H1 (cell line): ENCODE measurements around the gene GNB1L. TPM values are rescaled to one million over a fixed set of nuclear protein-coding genes. Genes with fewer than 3 reads are reported as not detected.

ENCODE experiments used
- CTCF ChIA-PET: fragments of 300-600 bp; sonication (Branson Sonifier 250); formaldehyde crosslinking; loops from one replicate; lab custom pipeline; 2021; ENCODE audit not compliant: partially characterized antibody; lab: Charles Lee
- POLR2A ChIA-PET: fragments of 300-600 bp; sonication (Branson Sonifier 250); formaldehyde crosslinking; loops from one replicate; lab custom pipeline; 2021; ENCODE audit warnings: inconsistent platforms; ENCODE audit not compliant: partially characterized antibody; lab: Charles Lee
- DNase-seq, 2 experiments: peaks; one replicate each; pipeline versions ENCODE4 v3.0.0 to v3.0.0-alpha.2; 2010 to 2022; ENCODE audit warnings: low spot score in 2 of 2, low read depth in 1 of 2, mixed read lengths in 1 of 2
- FAIRE-seq: peaks from 2 replicates; lab custom pipeline; 2011; peaks lifted over from hg19 to GRCh38; lab: Jason Lieb, UNC
- H2AFZ ChIP-seq: 2 replicates; pipeline ENCODE4 v1.8.1; 2012; ENCODE audit warnings: low read length, inconsistent platforms
- H2AK5ac ChIP-seq: 2 replicates; pipeline ENCODE4 v1.6.1; 2013; ENCODE audit warnings: low read depth, low read length
- H2BK120ac ChIP-seq: replicated peaks from 2 replicates; pipeline ENCODE3; 2013; ENCODE audit warnings: low read depth, low read length, inconsistent platforms
- H2BK12ac ChIP-seq: 2 replicates; pipeline ENCODE4 v1.6.1; 2013; ENCODE audit warnings: low read depth, low read length
- H2BK15ac ChIP-seq: 2 replicates; pipeline ENCODE4 v1.6.1; 2013; ENCODE audit warnings: low read length
- H2BK20ac ChIP-seq: 2 replicates; pipeline ENCODE4 v1.6.1; 2013; ENCODE audit warnings: low read length
- H2BK5ac ChIP-seq: 2 replicates; pipeline ENCODE4 v1.6.1; 2013; ENCODE audit warnings: low read depth, low read length
- H3K14ac ChIP-seq: 2 replicates; pipeline ENCODE4 v1.6.1; 2013; ENCODE audit warnings: inconsistent platforms; ENCODE audit not compliant: insufficient read length
- H3K18ac ChIP-seq: 2 replicates; pipeline ENCODE4 v1.6.1; 2013; ENCODE audit warnings: low read length; ENCODE audit errors: extremely low read depth
- H3K23ac ChIP-seq: 2 replicates; pipeline ENCODE4 v1.6.1; 2013; ENCODE audit warnings: inconsistent platforms; ENCODE audit not compliant: insufficient read length
- H3K23me2 ChIP-seq: 2 replicates; pipeline ENCODE4 v1.6.1; 2013; ENCODE audit warnings: low read depth, low read length
- H3K27ac ChIP-seq: 2 replicates; pipeline ENCODE4 v1.6.1; 2011; ENCODE audit warnings: low read depth, low read length, inconsistent platforms
- H3K27me3 ChIP-seq, 4 experiments: replicated peaks in 1 of 4; 1 replicate in 1 of 4; 2 replicates in 3 of 4; pipeline versions ENCODE4 v1.6.1 to v1.8.1; 2011 to 2013; ENCODE audit warnings: low read length in 3 of 4, mild to moderate bottlenecking in 3 of 4, inconsistent platforms in 2 of 4, mixed read lengths in 2 of 4, moderate library complexity in 1 of 4; ENCODE audit not compliant: control insufficient read depth in 3 of 4, insufficient read depth in 3 of 4; ENCODE audit errors: extremely low read depth in 1 of 4
- H3K36me3 ChIP-seq, 4 experiments: 2 replicates each; pipeline versions ENCODE4 v1.6.1 to v1.8.1; 2011 to 2013; ENCODE audit warnings: mild to moderate bottlenecking in 4 of 4, low read length in 3 of 4, moderate library complexity in 2 of 4, control low read depth in 1 of 4, inconsistent platforms in 1 of 4; ENCODE audit not compliant: insufficient read depth in 4 of 4, control insufficient read depth in 2 of 4
- H3K4ac ChIP-seq: replicated peaks from 2 replicates; pipeline ENCODE3; 2013; ENCODE audit warnings: low read length, low read depth, mixed read lengths, inconsistent platforms; ENCODE audit not compliant: insufficient read length
- H3K4me1 ChIP-seq, 4 experiments: replicated peaks in 1 of 4; 1 replicate in 1 of 4; 2 replicates in 3 of 4; pipeline versions ENCODE4 v1.6.1 to v1.8.1; 2011 to 2013; ENCODE audit warnings: low read length in 3 of 4, inconsistent platforms in 2 of 4, mixed read lengths in 1 of 4; ENCODE audit not compliant: insufficient read depth in 4 of 4, control insufficient read depth in 3 of 4
- H3K4me2 ChIP-seq, 2 experiments: 2 replicates each; pipeline versions ENCODE4 v1.6.1 to v1.8.1; 2011 to 2013; ENCODE audit warnings: low read depth in 2 of 2, low read length in 2 of 2, control low read depth in 1 of 2, inconsistent platforms in 1 of 2, mild to moderate bottlenecking in 1 of 2; ENCODE audit not compliant: insufficient read depth in 1 of 2
- H3K4me3 ChIP-seq, 4 experiments: fragments of 200-600, 300-600 bp in 1 of 4; sonication (generic), shearing (Covaris generic), sonication (Bioruptor Twin) in 1 of 4; 2 replicates each; pipeline versions ENCODE4 v1.5.1 to v1.8.1; 2011 to 2016; ENCODE audit warnings: low read length in 4 of 4, low read depth in 3 of 4, control low read depth in 2 of 4, inconsistent platforms in 2 of 4, mild to moderate bottlenecking in 2 of 4, mixed read lengths in 1 of 4, moderate library complexity in 1 of 4; ENCODE audit not compliant: insufficient read depth in 2 of 4; ENCODE audit errors: extremely low read depth in 1 of 4
- H3K56ac ChIP-seq: replicated peaks from 2 replicates; pipeline ENCODE3; 2013; ENCODE audit warnings: low read depth, mild to moderate bottlenecking, mixed read lengths, low read length, inconsistent platforms; ENCODE audit not compliant: insufficient read length
- H3K79me1 ChIP-seq: 2 replicates; pipeline ENCODE4 v1.6.1; 2013; ENCODE audit warnings: low read depth, low read length, control low read depth
- H3K79me2 ChIP-seq, 2 experiments: 2 replicates each; pipeline versions ENCODE4 v1.6.1 to v1.8.1; 2012 to 2013; ENCODE audit warnings: low read length in 2 of 2, mild to moderate bottlenecking in 2 of 2, inconsistent platforms in 1 of 2; ENCODE audit not compliant: insufficient read depth in 2 of 2, control insufficient read depth in 1 of 2
- H3K9ac ChIP-seq, 4 experiments: replicated peaks in 1 of 4; 1 replicate in 1 of 4; 2 replicates in 3 of 4; pipeline versions ENCODE4 v1.6.1 to v1.8.1; 2011 to 2013; ENCODE audit warnings: low read depth in 3 of 4, low read length in 3 of 4, control low read depth in 2 of 4, mild to moderate bottlenecking in 2 of 4, moderate library complexity in 2 of 4, inconsistent platforms in 1 of 4; ENCODE audit errors: extremely low read depth in 1 of 4
- H3K9me3 ChIP-seq, 2 experiments: 2 replicates each; pipeline versions ENCODE4 v1.6.1 to v1.8.1; 2012 to 2013; ENCODE audit warnings: mild to moderate bottlenecking in 2 of 2, moderate library complexity in 2 of 2, control low read depth in 1 of 2, inconsistent platforms in 1 of 2, low read depth in 1 of 2, low read length in 1 of 2, mixed read lengths in 1 of 2; ENCODE audit not compliant: insufficient read depth in 2 of 2
- H4K20me1 ChIP-seq, 2 experiments: replicated peaks in 1 of 2; 2 replicates each; pipeline versions ENCODE3 to v1.8.1; 2011 to 2013; ENCODE audit warnings: inconsistent platforms in 2 of 2, low read length in 2 of 2, mild to moderate bottlenecking in 1 of 2; ENCODE audit not compliant: insufficient read depth in 2 of 2, control insufficient read depth in 1 of 2
- H4K5ac ChIP-seq: 2 replicates; pipeline ENCODE4 v1.6.1; 2013; ENCODE audit warnings: low read length, low read depth, mixed read lengths, inconsistent platforms; ENCODE audit not compliant: insufficient read length
- H4K8ac ChIP-seq: 2 replicates; pipeline ENCODE4 v1.8.0; 2013; ENCODE audit warnings: mild to moderate bottlenecking, moderate library complexity, low read length, inconsistent platforms; ENCODE audit not compliant: insufficient read depth; ENCODE audit errors: extremely low read depth
- H4K91ac ChIP-seq: replicated peaks from 2 replicates; pipeline ENCODE3; 2013; ENCODE audit warnings: low read length, mixed read lengths, inconsistent platforms; ENCODE audit not compliant: insufficient read length
- ATF3 ChIP-seq: IDR thresholded peaks from 2 replicates; pipeline ENCODE4 v1.6.1; 2011; ENCODE audit warnings: low read depth, mild to moderate bottlenecking, low read length; ENCODE audit not compliant: insufficient read depth
- EGR1 ChIP-seq: IDR thresholded peaks from 2 replicates; pipeline ENCODE4 v1.6.1; 2011; ENCODE audit warnings: low read depth, low read length, borderline replicate concordance
- EP300 ChIP-seq, 2 experiments: IDR thresholded peaks; 1 replicate in 1 of 2; 2 replicates in 1 of 2; pipeline ENCODE4 v1.6.1; 2011 to 2012; ENCODE audit warnings: low read depth in 2 of 2, low read length in 2 of 2, mild to moderate bottlenecking in 2 of 2, borderline replicate concordance in 1 of 2, inconsistent platforms in 1 of 2, moderate library complexity in 1 of 2
- KDM4A ChIP-seq: IDR thresholded peaks from one replicate; pipeline ENCODE4 v1.7.1; 2012; ENCODE audit warnings: low read depth, mild to moderate bottlenecking, moderate library complexity, low read length, inconsistent platforms; ENCODE audit not compliant: severe bottlenecking
- POLR2A ChIP-seq, 2 experiments: IDR thresholded peaks; 1 replicate in 1 of 2; 2 replicates in 1 of 2; pipeline ENCODE4 v1.6.1; 2011; ENCODE audit warnings: low read depth in 2 of 2, low read length in 2 of 2, mild to moderate bottlenecking in 2 of 2; ENCODE audit errors: control extremely low read depth in 1 of 2
- RNF2 ChIP-seq: fragments of 200-900, 300-1000 bp; sonication (generic); IDR thresholded peaks from 2 replicates; pipeline ENCODE4 v1.7.1; 2016; ENCODE audit warnings: borderline replicate concordance, low read depth, mild to moderate bottlenecking, antibody characterized with exemption, low read length; ENCODE audit not compliant: poor library complexity, severe bottlenecking; ENCODE audit errors: missing control alignments
- SP1 ChIP-seq: IDR thresholded peaks from 2 replicates; pipeline ENCODE4 v1.6.1; 2011; ENCODE audit warnings: low read depth, low read length
- SRF ChIP-seq: IDR thresholded peaks from 2 replicates; pipeline ENCODE4 v1.6.1; 2011; ENCODE audit warnings: mild to moderate bottlenecking, low read depth, low read length, moderate library complexity
- WGBS, 2 experiments: shearing (Covaris generic) in 1 of 2; methylation state at CpG; one replicate each; pipeline versions ENCODE4 v1.1.6 to v1.1.7; 2013 to 2015; ENCODE audit warnings: low lambda C conversion rate in 2 of 2, mixed read lengths in 2 of 2, inconsistent platforms in 1 of 2, low coverage in 1 of 2, missing lambda C conversion rate in 1 of 2; ENCODE audit not compliant: insufficient replicate concordance in 2 of 2, insufficient coverage in 1 of 2, insufficient read length in 1 of 2; ENCODE audit errors: extremely low coverage in 1 of 2, missing lambda C conversion rate in 1 of 2; 5-methylcytosine and 5-hydroxymethylcytosine counted together
- polyA plus RNA-seq, 7 experiments: library from polyadenylated mRNA; depleted of rRNA in 3 of 7; stranded (reverse) in 5 of 7; unstranded in 2 of 7; fragments of >200 nt in 5 of 7; fragments of 200-250 nt in 2 of 7; gene quantifications; 1 replicate in 5 of 7; 2 replicates in 1 of 7; 4 replicates in 1 of 7; pipeline versions ENCODE4 v1.2.1 to v1.2.3, GENCODE V29; 2011 to 2013; ENCODE audit warnings: missing spikeins in 2 of 7, mixed read lengths in 2 of 7
- total RNA-seq: library from RNA; stranded (reverse); fragmentation: NEBNext Ultra II Directional; extraction: Animal tissue kit (Norgen Biotek cat#: 25700); gene quantifications from 2 replicates; pipeline ENCODE4 v1.2.1, GENCODE V29; 2021
- TF ChIP-seq, protein P1 (sequence below): IDR thresholded peaks from 2 replicates; pipeline ENCODE4 v1.6.1; 2012; ENCODE audit warnings: low read length, inconsistent platforms

The GNB1L gene
- total and polyA plus RNA-seq, 2 of the 8 experiments (the other 6 are each of a cell fraction or from before 2014, with no cell fraction given), result 14.0 to 15.6 TPM

DNA sequence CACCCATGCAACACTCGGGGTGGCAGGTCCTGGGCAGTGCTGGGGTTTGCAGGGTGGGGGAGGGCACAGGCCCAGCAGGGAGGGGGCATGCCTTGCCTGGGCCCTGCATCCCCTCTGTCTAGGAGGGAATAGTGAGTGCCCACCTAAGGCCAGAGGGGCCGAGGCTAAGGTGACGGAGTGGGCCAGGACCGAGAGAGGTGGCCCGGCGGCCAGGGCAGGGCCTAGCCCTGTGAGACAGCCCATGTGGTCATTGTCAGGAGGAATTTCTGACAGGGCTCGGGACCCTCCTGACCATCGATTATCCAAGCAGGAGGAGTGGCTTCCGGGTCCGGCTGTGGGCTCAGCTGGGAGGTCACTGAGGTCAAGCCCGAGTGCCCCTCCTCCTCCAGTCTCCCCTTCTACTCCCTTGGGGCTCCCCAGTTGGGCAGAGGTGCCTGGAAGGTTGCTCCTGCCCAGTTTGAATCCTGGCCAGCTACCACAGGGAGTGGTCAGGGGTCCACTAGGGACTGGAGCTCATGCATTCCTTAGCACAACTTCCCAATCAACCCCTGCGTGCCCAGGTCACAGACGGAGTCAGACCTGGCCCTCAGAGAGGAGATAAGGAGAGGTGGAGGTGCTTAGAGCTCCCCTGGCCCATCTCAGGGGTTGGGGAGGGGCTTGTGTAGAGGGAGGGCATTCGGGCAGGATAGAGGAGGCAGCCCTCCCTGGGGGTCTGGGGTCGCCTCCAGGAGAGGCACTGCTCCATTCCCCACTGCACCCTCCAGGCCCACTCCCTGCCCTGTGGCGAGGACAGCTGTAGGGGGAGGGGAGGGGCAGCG lies 116.6 kb downstream of the GNB1L start:
- H3K9me3 ChIP-seq, result no peaks in the 10 kb centered on the region
- no peak overlapping the region for H3K18ac ChIP-seq
- H3K4me3 ChIP-seq, result no peak overlapping the region
- no peaks in the 10 kb centered on the region; a peak in 1 of 7 replicates for H3K27me3 ChIP-seq
- ChIA-PET POLR2A (interaction anchor here (1.1 kb wide), 1 partner anchor 12 kb away, joined by 4 read pairs; no protein-coding TSS in a partner anchor), CTCF (interaction anchor here (0.8 to 5.0 kb wide), 4 partner anchors 7 to 62 kb away, joined by 3 to 43 read pairs (median 4); no protein-coding TSS in a partner anchor)
- no peak overlapping the region for H2BK20ac ChIP-seq
- H2AFZ ChIP-seq, result no peak overlapping the region
- H3K27ac ChIP-seq, result no peak overlapping the region
- no peak for FAIRE-seq
- no peak overlapping the region for H2BK12ac ChIP-seq
- no peak overlapping the region for H3K4me2 ChIP-seq
- H3K79me1 ChIP-seq, result no peaks in the 10 kb centered on the region
- H2AK5ac ChIP-seq, result no peak overlapping the region
- no peak overlapping the region for H3K56ac ChIP-seq
- no peak overlapping the region for H4K91ac ChIP-seq
- no peak overlapping the region for H3K4ac ChIP-seq
- H4K20me1 ChIP-seq, result peaks cover 0 to 1% of the 10 kb centered on the region in 2 experiments
- H3K36me3 ChIP-seq, result no peaks in the 10 kb centered on the region
- H3K4me1 ChIP-seq, result peaks cover 0 to 12% (median 6%) of the 10 kb centered on the region in 4 experiments; a peak in 5 of 7 replicates
- no peak overlapping the region for H2BK120ac ChIP-seq
- no peak overlapping the region for H3K23ac ChIP-seq
- no peak overlapping the region; the same call in 1 of the 2 replicates for H2BK15ac ChIP-seq
- no peak overlapping the region for H3K14ac ChIP-seq
- no peak for DNase-seq
- no peak overlapping the region for H4K8ac ChIP-seq
- H4K5ac ChIP-seq, result no peak overlapping the region
- no peaks in the 10 kb centered on the region for H3K79me2 ChIP-seq
- WGBS, 2 experiments, result 57% methylated on average over 8 of the region's 17 CpGs; no CpG with 5 or more reads in 1 of the 2 experiments
- H3K9ac ChIP-seq, result no peak overlapping the region
- H3K23me2 ChIP-seq, result no peaks in the 10 kb centered on the region
- no peak overlapping the region for H2BK5ac ChIP-seq
- TF ChIP-seq, protein P1, sequence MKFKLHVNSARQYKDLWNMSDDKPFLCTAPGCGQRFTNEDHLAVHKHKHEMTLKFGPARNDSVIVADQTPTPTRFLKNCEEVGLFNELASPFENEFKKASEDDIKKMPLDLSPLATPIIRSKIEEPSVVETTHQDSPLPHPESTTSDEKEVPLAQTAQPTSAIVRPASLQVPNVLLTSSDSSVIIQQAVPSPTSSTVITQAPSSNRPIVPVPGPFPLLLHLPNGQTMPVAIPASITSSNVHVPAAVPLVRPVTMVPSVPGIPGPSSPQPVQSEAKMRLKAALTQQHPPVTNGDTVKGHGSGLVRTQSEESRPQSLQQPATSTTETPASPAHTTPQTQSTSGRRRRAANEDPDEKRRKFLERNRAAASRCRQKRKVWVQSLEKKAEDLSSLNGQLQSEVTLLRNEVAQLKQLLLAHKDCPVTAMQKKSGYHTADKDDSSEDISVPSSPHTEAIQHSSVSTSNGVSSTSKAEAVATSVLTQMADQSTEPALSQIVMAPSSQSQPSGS, result no peak
- TF ChIP-seq SP1 (no peak), ATF3 (no peak), KDM4A (no peak), SRF (no peak), RNF2 (no peak), POLR2A (IDR thresholded peaks at IDR 0.05; ENCODE audit: control extremely low read depth in 1 of 2, low read depth in 2 of 2, low read length in 2 of 2) (no peak), EGR1 (no peak), EP300 (IDR thresholded peaks at IDR 0.05; ENCODE audit: borderline replicate concordance in 1 of 2, low read depth in 2 of 2, low read length in 2 of 2) (no peak)
